Stimulated activated CD8-positive, alpha-beta memory T cell treated with anti-CD3 and anti-CD28 coated beads, Interleukin-4, amount 100 ng/mL, for 4 hours (primary cell): ENCODE results near the gene EMC8.

Experiments used
- DNase-seq, 2 donors: peaks; one replicate each; pipeline ENCODE4 v3.0.0-alpha.2; 2020; ENCODE audit warnings: low read depth in 2 of 2, low spot score in 1 of 2

Gene EMC8

GRCh38 chr16:85733155-85733838 is 66.0 kb downstream of the EMC8 start:
- DNase-seq, result no peak

- DNase-seq, result no peak
Measured at GRCh38 chr16:85731179-85731578, 68.2 kb downstream of the EMC8 start.

- DNase-seq, result no peak
Measured at GRCh38 chr16:85730186-85730465, 69.2 kb downstream of the EMC8 start.

GRCh38 chr16:85729452-85730185 is 69.7 kb downstream of the EMC8 start:
- no peak for DNase-seq

- DNase-seq, result no peak
Measured at GRCh38 chr16:85728879-85729278, 70.5 kb downstream of the EMC8 start.
